Activated naive CD4-positive, alpha-beta T cell treated with anti-CD3 and anti-CD28 coated beads, Interleukin-2, amount 10 ng/mL, durations not matched to agents 7 days and 5 days (primary cell): Measurements from ENCODE around the gene UGT2B7.
"Not testable (repeated sequence)": the region's sequence is repeated elsewhere in the genome, so short reads cannot be mapped to it uniquely, and the experiment has no call there.

Experiments
- CTCF ChIA-PET: fragments of 350-600 bp; sonication (Branson Sonifier 250); formaldehyde crosslinking; loops from one replicate; lab custom pipeline; 2021; ENCODE audit warnings: antibody characterized with exemption; lab: Charles Lee
- DNase-seq: peaks from one replicate; pipeline ENCODE4 v3.0.0-alpha.2; 2020
- H3K27ac Mint-ChIP-seq: one replicate; pipeline ENCODE4 v1.8.0; 2021; ENCODE audit warnings: mild to moderate bottlenecking, moderate library complexity, mixed read lengths
- H3K27me3 Mint-ChIP-seq: one replicate; pipeline ENCODE4 v1.8.0; 2021; ENCODE audit warnings: mild to moderate bottlenecking, mixed read lengths
- H3K36me3 Mint-ChIP-seq: one replicate; pipeline ENCODE4 v1.8.0; 2021; ENCODE audit warnings: mixed read lengths
- H3K4me1 Mint-ChIP-seq: one replicate; pipeline ENCODE4 v1.8.0; 2021; ENCODE audit warnings: mixed read lengths
- H3K4me3 Mint-ChIP-seq: one replicate; pipeline ENCODE4 v1.8.0; 2021; ENCODE audit warnings: mild to moderate bottlenecking, moderate library complexity, mixed read lengths
- H3K9me3 Mint-ChIP-seq: one replicate; pipeline ENCODE4 v1.8.0; 2021; ENCODE audit warnings: mixed read lengths

UGT2B7 gene

GRCh38 chr4:69096111-69096656 lies at the start of gene UGT2B7:
Gene UGT2B7 (plus strand): TSS chr4:69096474. CDS start chr4:69096521, 47 bp downstream.
- CTCF ChIA-PET: no interaction called here
- Mint-ChIP-seq H3K4me1 (no peaks in the 10 kb centered on the region), H3K36me3 (no peaks in the 10 kb centered on the region), H3K4me3 (no peak within 1 kb of the TSS), H3K27me3 (no peaks in the 10 kb centered on the region), H3K9me3 (no peaks in the 10 kb centered on the region), H3K27ac (no peak within 1 kb of the TSS)
- DNase-seq: no peak

DNA sequence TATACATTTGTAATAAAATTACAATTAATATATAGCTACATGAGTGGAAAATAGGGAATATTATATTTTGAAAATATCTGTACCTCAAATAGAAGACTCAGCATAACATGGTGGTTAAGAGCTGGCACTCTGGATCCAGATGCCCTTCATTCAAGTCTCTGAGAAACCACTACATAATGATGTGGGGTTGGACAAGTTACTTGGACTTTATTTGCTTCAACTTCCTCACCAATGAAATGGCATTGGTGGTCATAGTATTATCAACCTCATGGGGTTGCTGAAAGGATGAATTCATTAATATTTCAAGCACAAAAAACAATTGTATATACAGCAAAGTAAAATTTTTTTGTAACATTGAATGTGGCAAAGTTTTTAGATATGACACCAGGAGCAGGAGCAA lies 46.4 kb upstream of the UGT2B7 start:
- H3K4me1 Mint-ChIP-seq: no peaks in the 10 kb centered on the region
- H3K27me3 Mint-ChIP-seq: no peaks in the 10 kb centered on the region
- H3K27ac Mint-ChIP-seq: no peak overlapping the region
- DNase-seq: no peak
- no peak overlapping the region for H3K4me3 Mint-ChIP-seq
- H3K36me3 Mint-ChIP-seq: no peaks in the 10 kb centered on the region
- CTCF ChIA-PET: no interaction called here
- H3K9me3 Mint-ChIP-seq: no peaks in the 10 kb centered on the region

DNA sequence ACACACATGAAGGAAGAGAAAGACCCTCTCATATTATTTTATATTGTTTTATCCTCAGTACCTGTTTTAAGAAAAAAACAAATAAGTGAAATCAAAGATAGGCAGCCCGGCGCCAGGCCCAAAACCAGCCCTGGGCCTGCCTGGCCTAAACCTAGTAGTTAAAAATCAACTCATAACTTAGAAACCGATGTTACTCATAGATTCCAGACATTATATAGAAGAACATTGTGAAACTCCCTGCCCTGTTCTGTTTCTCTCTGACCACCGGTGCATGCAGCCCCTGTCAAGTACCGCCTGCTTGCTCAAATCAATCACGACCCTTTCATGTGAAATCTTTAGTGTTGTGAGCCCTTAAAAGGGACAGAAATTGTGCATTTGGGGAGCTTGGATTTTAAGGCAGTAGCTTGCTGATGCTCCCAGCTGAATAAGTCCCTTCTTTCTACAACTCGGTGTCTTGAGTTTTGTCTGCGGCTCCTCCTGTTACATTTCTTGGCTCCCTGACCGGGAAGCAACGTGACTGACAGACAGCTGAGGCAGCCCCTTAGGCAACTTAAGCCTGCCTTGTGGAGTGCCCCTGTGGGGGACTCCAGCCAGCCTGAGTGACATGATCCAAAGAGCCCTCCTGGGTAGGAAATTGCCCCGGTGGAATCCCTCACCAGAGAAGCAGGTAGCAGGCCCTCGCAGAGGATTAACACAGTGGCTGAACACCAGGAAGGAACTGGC lies 45.3 kb upstream of the UGT2B7 start:
- H3K4me1 Mint-ChIP-seq, H3K27me3 Mint-ChIP-seq, H3K36me3 Mint-ChIP-seq, H3K4me3 Mint-ChIP-seq, H3K9me3 Mint-ChIP-seq, DNase-seq, CTCF ChIA-PET, H3K27ac Mint-ChIP-seq: not testable (repeated sequence)

DNA sequence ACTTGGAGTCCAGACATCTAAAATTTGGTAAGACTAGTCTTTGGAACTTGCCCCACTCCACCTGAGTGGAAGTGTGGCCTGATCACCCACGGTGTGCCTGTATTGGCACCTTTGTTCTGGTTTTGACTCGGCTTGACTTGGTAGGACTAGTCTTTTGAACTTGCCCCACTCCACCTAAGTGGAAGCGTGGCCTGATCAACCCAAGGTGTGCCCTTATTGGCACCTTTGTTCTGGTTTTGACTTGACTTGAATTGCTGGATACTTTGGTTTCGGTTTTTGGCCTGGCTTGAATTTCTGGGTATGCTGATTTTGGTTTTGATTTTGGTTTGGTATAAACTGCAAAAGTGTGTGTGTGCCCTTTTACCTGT lies 44.7 kb upstream of the UGT2B7 start:
- Mint-ChIP-seq H3K9me3 (no peaks in the 10 kb centered on the region), H3K27me3 (no peaks in the 10 kb centered on the region), H3K27ac (no peak overlapping the region), H3K4me3 (no peak overlapping the region), H3K36me3 (no peaks in the 10 kb centered on the region), H3K4me1 (no peaks in the 10 kb centered on the region)
- CTCF ChIA-PET: no interaction called here
- no peak for DNase-seq

DNA sequence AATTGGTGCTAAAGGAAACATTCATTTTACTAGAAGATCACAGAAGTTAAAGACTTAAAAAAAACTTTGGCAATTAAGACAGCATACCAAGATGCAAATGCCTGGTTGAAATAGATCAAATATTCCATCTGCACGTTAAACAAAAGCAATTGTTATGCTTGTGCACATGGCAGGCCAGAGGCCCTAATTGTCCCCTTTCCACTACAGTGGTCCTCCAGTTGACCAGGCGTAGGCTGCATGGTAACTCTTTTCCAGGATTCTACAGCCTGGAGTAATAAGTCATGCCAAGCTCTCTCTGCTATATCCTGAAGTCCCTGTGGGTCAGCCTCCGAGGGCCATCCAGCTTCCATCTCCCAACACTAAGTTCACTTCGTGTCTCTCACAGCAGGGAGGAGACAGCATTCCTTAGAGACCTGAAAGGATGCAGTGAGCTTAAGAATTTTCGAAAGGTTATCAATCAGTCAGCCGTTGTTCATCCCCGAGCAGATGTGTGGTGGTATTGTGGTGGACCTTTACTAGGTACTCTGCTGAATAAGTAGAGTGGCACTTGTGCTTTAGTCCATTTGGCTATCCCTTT lies 42.9 kb upstream of the UGT2B7 start:
- H3K4me3 Mint-ChIP-seq, H3K9me3 Mint-ChIP-seq, H3K4me1 Mint-ChIP-seq, DNase-seq, H3K27me3 Mint-ChIP-seq, CTCF ChIA-PET, H3K36me3 Mint-ChIP-seq, H3K27ac Mint-ChIP-seq: not testable (repeated sequence)

GRCh38 chr4:69054033-69054432 lies 42.2 kb upstream of the UGT2B7 start:
- CTCF ChIA-PET, H3K27me3 Mint-ChIP-seq, H3K4me1 Mint-ChIP-seq, H3K9me3 Mint-ChIP-seq, H3K27ac Mint-ChIP-seq, DNase-seq, H3K4me3 Mint-ChIP-seq, H3K36me3 Mint-ChIP-seq: not testable (repeated sequence)

DNA sequence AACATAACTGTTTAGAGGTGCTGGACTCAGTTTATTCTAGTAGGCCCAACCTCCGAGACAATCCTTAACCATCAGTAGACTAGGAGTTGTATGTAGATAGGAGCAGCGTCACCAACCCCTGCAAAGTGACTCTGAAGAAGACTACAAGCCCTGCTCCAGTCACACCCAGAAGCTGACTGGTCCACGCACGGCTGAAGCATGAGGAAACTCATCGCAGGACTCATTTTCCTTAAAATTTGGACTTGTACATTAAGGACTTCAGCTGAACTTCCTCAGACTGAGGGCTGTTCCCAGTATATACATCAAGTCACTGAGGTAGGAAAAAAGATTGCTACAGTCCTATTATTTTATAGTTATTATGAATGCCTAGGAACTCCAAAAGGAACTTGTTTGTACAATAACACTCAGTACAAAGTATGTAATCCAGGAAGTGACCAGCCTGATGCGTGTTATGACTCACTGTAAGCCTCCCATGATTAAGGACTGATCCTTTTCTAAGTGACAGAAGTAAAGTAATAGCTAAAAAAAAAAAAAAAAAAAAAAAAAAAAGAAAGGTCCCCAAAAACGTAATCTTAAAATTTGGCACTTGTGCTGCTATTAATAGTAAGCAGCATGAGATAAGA lies 41.6 kb upstream of the UGT2B7 start:
- H3K4me3 Mint-ChIP-seq: no peak overlapping the region
- DNase-seq: no peak
- no peaks in the 10 kb centered on the region for H3K27me3 Mint-ChIP-seq
- no peak overlapping the region for H3K27ac Mint-ChIP-seq
- no peaks in the 10 kb centered on the region for H3K4me1 Mint-ChIP-seq
- H3K9me3 Mint-ChIP-seq: no peaks in the 10 kb centered on the region
- CTCF ChIA-PET: no interaction called here
- no peaks in the 10 kb centered on the region for H3K36me3 Mint-ChIP-seq

DNA sequence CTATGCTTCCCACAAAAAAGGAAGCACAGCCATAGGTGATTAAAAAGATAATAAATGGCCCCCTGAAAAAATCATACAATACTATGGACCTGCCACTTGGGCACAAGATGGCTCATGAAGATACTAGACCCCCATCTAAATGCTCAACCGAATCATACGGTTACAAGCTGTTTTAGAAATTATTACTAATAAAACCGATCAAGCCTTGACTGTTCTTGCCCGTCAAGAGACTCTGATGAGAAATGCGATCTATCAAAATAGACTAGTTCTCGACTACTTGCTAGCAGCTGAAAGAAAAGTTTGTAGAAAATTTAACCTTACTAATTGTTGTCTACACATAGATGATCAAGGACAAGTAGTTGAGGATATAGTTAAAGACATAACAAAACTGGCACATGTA lies 40.1 kb upstream of the UGT2B7 start:
- Mint-ChIP-seq H3K27ac (no peak overlapping the region), H3K9me3 (no peaks in the 10 kb centered on the region)
- CTCF ChIA-PET: no interaction called here

GRCh38 chr4:69056921-69057550 lies 39.2 kb upstream of the UGT2B7 start:
- no peaks in the 10 kb centered on the region for H3K4me1 Mint-ChIP-seq
- H3K27me3 Mint-ChIP-seq: no peaks in the 10 kb centered on the region
- DNase-seq: no peak
- H3K27ac Mint-ChIP-seq: no peak overlapping the region
- CTCF ChIA-PET: no interaction called here
- H3K9me3 Mint-ChIP-seq: no peaks in the 10 kb centered on the region
- no peak overlapping the region for H3K4me3 Mint-ChIP-seq
- H3K36me3 Mint-ChIP-seq: no peaks in the 10 kb centered on the region

More for the DNA sequence above, 40.1 kb upstream of the UGT2B7 start:
- Mint-ChIP-seq H3K36me3 (no peaks in the 10 kb centered on the region), H3K27me3 (no peaks in the 10 kb centered on the region), H3K4me3 (no peak overlapping the region), H3K4me1 (no peaks in the 10 kb centered on the region)
- DNase-seq: no peak

- CTCF ChIA-PET: no interaction called here
- Mint-ChIP-seq H3K36me3 (no peaks in the 10 kb centered on the region), H3K27me3 (no peaks in the 10 kb centered on the region), H3K4me1 (no peaks in the 10 kb centered on the region), H3K9me3 (no peaks in the 10 kb centered on the region), H3K4me3 (no peak overlapping the region), H3K27ac (no peak overlapping the region)
- DNase-seq: no peak
These were observed 38.5 kb upstream of the UGT2B7 start for GRCh38 chr4:69057620-69058409.

GRCh38 chr4:69058410-69059059 lies 37.7 kb upstream of the UGT2B7 start:
- H3K27me3 Mint-ChIP-seq: no peaks in the 10 kb centered on the region
- H3K27ac Mint-ChIP-seq: no peak overlapping the region
- no peaks in the 10 kb centered on the region for H3K36me3 Mint-ChIP-seq
- CTCF ChIA-PET: no interaction called here
- DNase-seq: no peak
- no peaks in the 10 kb centered on the region for H3K4me1 Mint-ChIP-seq
- no peaks in the 10 kb centered on the region for H3K9me3 Mint-ChIP-seq
- H3K4me3 Mint-ChIP-seq: no peak overlapping the region

GRCh38 chr4:69060651-69061308 lies 35.5 kb upstream of the UGT2B7 start:
- DNase-seq: no peak
- Mint-ChIP-seq H3K36me3 (no peaks in the 10 kb centered on the region), H3K27me3 (no peaks in the 10 kb centered on the region), H3K9me3 (no peaks in the 10 kb centered on the region), H3K4me1 (no peaks in the 10 kb centered on the region), H3K4me3 (no peak overlapping the region), H3K27ac (no peak overlapping the region)
- CTCF ChIA-PET: no interaction called here

GRCh38 chr4:69064391-69064790 lies 31.9 kb upstream of the UGT2B7 start:
- Mint-ChIP-seq H3K27ac (no peak overlapping the region), H3K36me3 (no peaks in the 10 kb centered on the region), H3K4me3 (no peak overlapping the region), H3K9me3 (no peaks in the 10 kb centered on the region), H3K4me1 (no peaks in the 10 kb centered on the region), H3K27me3 (no peaks in the 10 kb centered on the region)
- no peak for DNase-seq
- CTCF ChIA-PET: no interaction called here
